Measurements from ENCODE around the gene PWWP2B. TPM values are rescaled to one million over a fixed set of nuclear protein-coding genes. Genes with fewer than 3 reads are reported as not detected.

Gene PWWP2B
- total and polyA plus RNA-seq, 9 of the 15 experiments (the other 6 are each of a cell fraction or from before 2014, with no cell fraction given): 0.07 to 9.2 (median 1.6) TPM; not detected in 1

- 0 out of 2 replicates have a peak, but pooled peaks have one; percentile 20 for TF ChIP-seq ZBTB40 (IDR thresholded peaks at IDR 0.05)
- no peak for TF ChIP-seq ZBTB40 (CRISPR knock-in tag; IDR thresholded peaks at IDR 0.05)
- peak; percentile 25 for TF ChIP-seq RBBP5 (IDR thresholded peaks at IDR 0.05; ENCODE audit: borderline replicate concordance, insufficient read depth, low read length, poor library complexity, severe bottlenecking)
- no peak for TF ChIP-seq NR2F6 (CRISPR knock-in tag; IDR thresholded peaks at IDR 0.05)
These were observed 50.6 kb downstream of the PWWP2B start (continued) for GRCh38 chr10:132447446-132448247.

Measured in K562 (cell line).